CD4-positive, alpha-beta T cell treated with Interleukin-4 for 4 hours (primary cell): Measurements from ENCODE around the gene SCN5A.
A peak's percentile ranks its signal among the peaks of the same experiment; 100 is the strongest.

ENCODE experiments used
- DNase-seq: peaks from one replicate; pipeline ENCODE4 v3.0.0-alpha.2; 2020

Gene SCN5A

GRCh38 chr3:38534180-38534579 is 115.3 kb downstream of the SCN5A start:
- no peak for DNase-seq

GRCh38 chr3:38533285-38533976 is 116.1 kb downstream of the SCN5A start:
- DNase-seq = no peak

GRCh38 chr3:38532529-38532928 is 117.0 kb downstream of the SCN5A start:
- DNase-seq = no peak

GRCh38 chr3:38528457-38528856 is 121.0 kb downstream of the SCN5A start:
- DNase-seq = no peak

- DNase-seq = no peak
Measured at GRCh38 chr3:38526792-38527191, 122.7 kb downstream of the SCN5A start.

- no peak for DNase-seq
Measured at GRCh38 chr3:38524141-38524739, 125.2 kb downstream of the SCN5A start.

- DNase-seq = no peak
Measured at GRCh38 chr3:38522002-38522401, 127.5 kb downstream of the SCN5A start.

- peak; percentile 63 for DNase-seq
Measured at GRCh38 chr3:38521391-38521987, 128.0 kb downstream of the SCN5A start.

- DNase-seq = peak; percentile 65
Measured at GRCh38 chr3:38519651-38520050, 129.8 kb downstream of the SCN5A start.

GRCh38 chr3:38519000-38519399 is 130.5 kb downstream of the SCN5A start:
- peak; percentile 8 for DNase-seq

- DNase-seq = no peak
Measured at GRCh38 chr3:38516669-38517068, 132.8 kb downstream of the SCN5A start.

GRCh38 chr3:38515367-38515766 is 134.1 kb downstream of the SCN5A start:
- DNase-seq = no peak

GRCh38 chr3:38511546-38511945 is 137.9 kb downstream of the SCN5A start:
- no peak for DNase-seq

- DNase-seq = no peak
Measured at GRCh38 chr3:38510631-38511030, 138.9 kb downstream of the SCN5A start.

- DNase-seq = no peak
Measured at GRCh38 chr3:38509732-38510131, 139.8 kb downstream of the SCN5A start.

- no peak for DNase-seq
Measured at GRCh38 chr3:38507120-38507519, 142.4 kb downstream of the SCN5A start.

GRCh38 chr3:38500688-38501417 is 148.6 kb downstream of the SCN5A start:
- no peak for DNase-seq
